Measurements from ENCODE around the gene RD3L.

DNA sequence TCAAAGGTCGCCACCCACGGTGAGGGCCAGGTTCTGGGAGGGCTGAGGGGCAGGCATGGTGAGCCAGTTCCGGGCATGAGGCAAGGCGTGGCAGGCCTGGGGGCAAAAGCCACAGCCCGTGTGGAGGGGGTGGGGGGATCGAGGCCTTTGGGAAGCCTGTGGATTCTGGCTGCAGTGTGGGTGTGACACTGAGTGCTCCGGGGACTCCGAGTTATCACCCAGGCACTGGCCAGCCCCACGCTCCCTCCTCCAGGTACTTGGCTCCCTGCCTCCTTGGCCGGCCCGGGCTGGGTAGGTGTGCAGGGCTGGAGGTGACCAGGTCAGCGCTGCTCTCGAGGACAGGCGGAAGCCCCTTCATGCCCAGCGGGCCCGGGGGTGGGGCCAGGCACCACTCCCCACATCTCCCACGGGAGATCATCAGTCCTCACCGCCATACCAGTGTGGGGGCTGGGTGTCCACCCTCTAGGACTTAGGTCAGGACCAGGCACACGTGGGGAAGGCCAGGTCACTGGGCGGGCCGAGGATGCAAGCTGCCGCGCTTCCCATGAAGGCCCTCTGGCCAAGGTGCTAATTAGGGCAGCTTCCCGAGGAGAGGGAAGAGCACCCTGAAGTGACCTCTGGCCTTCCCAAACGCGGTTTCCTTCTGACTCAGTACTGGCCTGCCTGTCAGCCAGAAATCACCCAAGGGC lies 48.2 kb downstream of the RD3L start:
- TF ChIP-seq, protein P1, sequence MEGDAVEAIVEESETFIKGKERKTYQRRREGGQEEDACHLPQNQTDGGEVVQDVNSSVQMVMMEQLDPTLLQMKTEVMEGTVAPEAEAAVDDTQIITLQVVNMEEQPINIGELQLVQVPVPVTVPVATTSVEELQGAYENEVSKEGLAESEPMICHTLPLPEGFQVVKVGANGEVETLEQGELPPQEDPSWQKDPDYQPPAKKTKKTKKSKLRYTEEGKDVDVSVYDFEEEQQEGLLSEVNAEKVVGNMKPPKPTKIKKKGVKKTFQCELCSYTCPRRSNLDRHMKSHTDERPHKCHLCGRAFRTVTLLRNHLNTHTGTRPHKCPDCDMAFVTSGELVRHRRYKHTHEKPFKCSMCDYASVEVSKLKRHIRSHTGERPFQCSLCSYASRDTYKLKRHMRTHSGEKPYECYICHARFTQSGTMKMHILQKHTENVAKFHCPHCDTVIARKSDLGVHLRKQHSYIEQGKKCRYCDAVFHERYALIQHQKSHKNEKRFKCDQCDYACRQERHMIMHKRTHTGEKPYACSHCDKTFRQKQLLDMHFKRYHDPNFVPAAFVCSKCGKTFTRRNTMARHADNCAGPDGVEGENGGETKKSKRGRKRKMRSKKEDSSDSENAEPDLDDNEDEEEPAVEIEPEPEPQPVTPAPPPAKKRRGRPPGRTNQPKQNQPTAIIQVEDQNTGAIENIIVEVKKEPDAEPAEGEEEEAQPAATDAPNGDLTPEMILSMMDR (IDR thresholded peaks at IDR 0.05) = no peak
- no peak for TF ChIP-seq POLR2A (IDR thresholded peaks at IDR 0.05)

Measured in gastroesophageal sphincter (tissue), 3 donors.